CD4-positive, alpha-beta T cell treated with Interleukin-10 for 1 hour (primary cell): ENCODE results near the gene FBXW2.
"Not testable (repeated sequence)": the region's sequence is repeated elsewhere in the genome, so short reads cannot be mapped to it uniquely, and the experiment has no call there.

Source experiments
- DNase-seq: peaks from one replicate; pipeline ENCODE4 v3.0.0-alpha.2; 2020

The FBXW2 gene

GRCh38 chr9:120778758-120779157 lies 14.5 kb downstream of the FBXW2 start:
- DNase-seq: no peak

- DNase-seq: no peak
Observed at GRCh38 chr9:120777229-120777628, 16.0 kb downstream of the FBXW2 start.

- no peak for DNase-seq
Observed at GRCh38 chr9:120776788-120777187, 16.4 kb downstream of the FBXW2 start.

- DNase-seq: no peak
Observed at GRCh38 chr9:120775859-120776258, 17.4 kb downstream of the FBXW2 start.

GRCh38 chr9:120774719-120775118 lies 18.5 kb downstream of the FBXW2 start:
- DNase-seq: no peak

- no peak for DNase-seq
Observed at GRCh38 chr9:120773256-120773655, 20.0 kb downstream of the FBXW2 start.

- no peak for DNase-seq
Observed at GRCh38 chr9:120770931-120771330, 22.3 kb downstream of the FBXW2 start.

- DNase-seq: no peak
Observed at GRCh38 chr9:120768886-120769285, 24.3 kb downstream of the FBXW2 start.

GRCh38 chr9:120768247-120768646 lies 25.0 kb downstream of the FBXW2 start:
- no peak for DNase-seq

GRCh38 chr9:120767451-120767850 lies 25.8 kb downstream of the FBXW2 start:
- DNase-seq: no peak

GRCh38 chr9:120765910-120766425 lies 27.2 kb downstream of the FBXW2 start:
- no peak for DNase-seq

GRCh38 chr9:120764476-120764875 lies 28.7 kb downstream of the FBXW2 start:
- no peak for DNase-seq

- DNase-seq: no peak
Observed at GRCh38 chr9:120761006-120761405, 32.2 kb downstream of the FBXW2 start.

- DNase-seq: no peak
Observed at GRCh38 chr9:120759755-120760400, 33.3 kb downstream of the FBXW2 start.

GRCh38 chr9:120758544-120758943 lies 34.7 kb downstream of the FBXW2 start:
- no peak for DNase-seq

- no peak for DNase-seq
Observed at GRCh38 chr9:120757026-120757913, 35.9 kb downstream of the FBXW2 start.

- no peak for DNase-seq
Observed at GRCh38 chr9:120756531-120756930, 36.7 kb downstream of the FBXW2 start.

- DNase-seq: peak; percentile 80
Observed at GRCh38 chr9:120755810-120756434, 37.3 kb downstream of the FBXW2 start.

- no peak for DNase-seq
Observed at GRCh38 chr9:120755044-120755443, 38.2 kb downstream of the FBXW2 start.

GRCh38 chr9:120750421-120750820 lies 42.8 kb downstream of the FBXW2 start:
- DNase-seq: no peak

GRCh38 chr9:120746366-120746765 lies 46.9 kb downstream of the FBXW2 start:
- DNase-seq: not testable (repeated sequence)

GRCh38 chr9:120745278-120745677 lies 47.9 kb downstream of the FBXW2 start:
- DNase-seq: no peak

- peak; percentile 45 for DNase-seq
Observed at GRCh38 chr9:120742951-120743416, 50.2 kb downstream of the FBXW2 start.
